OCI-LY1 (cell line): ENCODE results near the gene SIDT1.

Experiments
- H2AFZ ChIP-seq: fragments of 200-600 bp; sonication (generic), shearing (Covaris generic); 2 replicates; pipeline ENCODE4 v1.6.0; 2014; ENCODE audit warnings: antibody characterized with exemption, mild to moderate bottlenecking, low read length
- H3F3A ChIP-seq: fragments of 200-600 bp; sonication (generic), shearing (Covaris generic); 2 replicates; pipeline ENCODE4 v1.6.0; 2014; ENCODE audit warnings: mild to moderate bottlenecking, antibody characterized with exemption, low read length, moderate library complexity; ENCODE audit not compliant: insufficient read depth
- H3K27ac ChIP-seq: fragments of 200-600 bp; sonication (generic); 2 replicates; pipeline ENCODE4 v1.5.1; 2014; ENCODE audit warnings: low read length, mixed run types, mild to moderate bottlenecking, low read depth; ENCODE audit not compliant: poor library complexity, severe bottlenecking
- H3K27me3 ChIP-seq: fragments of 200-600 bp; sonication (generic); 2 replicates; pipeline ENCODE4 v1.6.0; 2014; ENCODE audit warnings: antibody characterized with exemption, mild to moderate bottlenecking, low read length, moderate library complexity; ENCODE audit not compliant: insufficient read depth
- H3K36me3 ChIP-seq: fragments of 200-600 bp; sonication (generic); 2 replicates; pipeline ENCODE4 v1.6.1; 2014; ENCODE audit warnings: mild to moderate bottlenecking, antibody characterized with exemption, low read length, moderate library complexity, mixed read lengths; ENCODE audit not compliant: insufficient read depth
- H3K4me1 ChIP-seq: fragments of 200-600 bp; sonication (generic); 2 replicates; pipeline ENCODE4 v1.5.1; 2014; ENCODE audit warnings: mild to moderate bottlenecking, low read length, moderate library complexity; ENCODE audit not compliant: insufficient read depth, severe bottlenecking
- H3K4me2 ChIP-seq: fragments of 200-600 bp; sonication (generic), shearing (Covaris generic); 2 replicates; pipeline ENCODE4 v1.6.1; 2014; ENCODE audit warnings: low read length
- H3K4me3 ChIP-seq: fragments of 200-600 bp; sonication (generic); 2 replicates; pipeline ENCODE4 v1.5.1; 2014; ENCODE audit warnings: low read length, low read depth, mild to moderate bottlenecking, mixed read lengths; ENCODE audit not compliant: poor library complexity, severe bottlenecking
- H3K79me2 ChIP-seq: fragments of 200-600 bp; shearing (Covaris generic); 2 replicates; pipeline ENCODE4 v1.6.1; 2016; ENCODE audit warnings: mixed run types, low read length, mixed read lengths; ENCODE audit not compliant: insufficient read depth
- H3K9ac ChIP-seq: fragments of 200-600 bp; sonication (generic), shearing (Covaris generic); 2 replicates; pipeline ENCODE4 v1.6.1; 2014; ENCODE audit warnings: mild to moderate bottlenecking, low read length, mixed read lengths
- H3K9me2 ChIP-seq: fragments of 200-600 bp; sonication (generic), shearing (Covaris generic); 2 replicates; pipeline ENCODE4 v1.6.1; 2014; ENCODE audit warnings: low read depth, mild to moderate bottlenecking, low read length, mixed read lengths
- H3K9me3 ChIP-seq: fragments of 200-600 bp; shearing (Covaris generic); 2 replicates; pipeline ENCODE4 v1.6.1; 2014; ENCODE audit warnings: low read length, mixed read lengths
- H4K20me1 ChIP-seq: fragments of 200-600 bp; sonication (generic), shearing (Covaris generic); 2 replicates; pipeline ENCODE4 v1.6.0; 2016; ENCODE audit warnings: mild to moderate bottlenecking, low read length; ENCODE audit not compliant: insufficient read depth
- CTCF ChIP-seq: fragments of 200-600 bp; sonication (generic), shearing (Covaris generic); IDR thresholded peaks from 2 replicates; pipeline ENCODE4 v1.5.1; 2017; ENCODE audit warnings: mild to moderate bottlenecking, antibody characterized with exemption, low read length, moderate library complexity, mixed read lengths
- EZH2 ChIP-seq: fragments of 200-600 bp; sonication (generic), shearing (Covaris generic); IDR thresholded peaks from 2 replicates; pipeline ENCODE4 v1.8.0; 2017; ENCODE audit warnings: borderline replicate concordance, mixed run types, mild to moderate bottlenecking, antibody characterized with exemption, low read length, moderate library complexity, mixed read lengths

The SIDT1 gene

GRCh38 chr3:113551820-113552219, 19.5 kb downstream of the SIDT1 start:
- no peak overlapping the region for H3K27ac ChIP-seq
- no peak overlapping the region for H3K4me2 ChIP-seq
- no peak overlapping the region for H3K9ac ChIP-seq
- no peak overlapping the region for H3K4me3 ChIP-seq
- no peaks in the 10 kb centered on the region for H3F3A ChIP-seq
- 0 out of 2 replicates have a peak, but pooled peaks cover 3% of the 10 kb centered on the region for H3K9me3 ChIP-seq
- H3K79me2 ChIP-seq: no peaks in the 10 kb centered on the region
- H3K4me1 ChIP-seq: no peaks in the 10 kb centered on the region
- H4K20me1 ChIP-seq: no peaks in the 10 kb centered on the region
- no peaks in the 10 kb centered on the region for H3K27me3 ChIP-seq
- H2AFZ ChIP-seq: no peak overlapping the region
- no peak for TF ChIP-seq CTCF
- no peak for TF ChIP-seq EZH2
- no peaks in the 10 kb centered on the region for H3K9me2 ChIP-seq
- no peaks in the 10 kb centered on the region for H3K36me3 ChIP-seq

- Histone ChIP-seq H3F3A (no peaks in the 10 kb centered on the region), H3K4me1 (no peaks in the 10 kb centered on the region), H2AFZ (no peak overlapping the region), H3K27ac (no peak overlapping the region), H3K79me2 (no peaks in the 10 kb centered on the region), H3K27me3 (no peaks in the 10 kb centered on the region), H4K20me1 (no peaks in the 10 kb centered on the region), H3K9me3 (0 out of 2 replicates have a peak, but pooled peaks cover 3% of the 10 kb centered on the region), H3K9ac (no peak overlapping the region), H3K4me3 (no peak overlapping the region), H3K36me3 (no peaks in the 10 kb centered on the region), H3K4me2 (no peak overlapping the region), H3K9me2 (no peaks in the 10 kb centered on the region)
- TF ChIP-seq EZH2 (no peak), CTCF (peak; percentile 53; the same call in 1 of the 2 replicates)
Measured at GRCh38 chr3:113552851-113553250, 20.5 kb downstream of the SIDT1 start.

DNA sequence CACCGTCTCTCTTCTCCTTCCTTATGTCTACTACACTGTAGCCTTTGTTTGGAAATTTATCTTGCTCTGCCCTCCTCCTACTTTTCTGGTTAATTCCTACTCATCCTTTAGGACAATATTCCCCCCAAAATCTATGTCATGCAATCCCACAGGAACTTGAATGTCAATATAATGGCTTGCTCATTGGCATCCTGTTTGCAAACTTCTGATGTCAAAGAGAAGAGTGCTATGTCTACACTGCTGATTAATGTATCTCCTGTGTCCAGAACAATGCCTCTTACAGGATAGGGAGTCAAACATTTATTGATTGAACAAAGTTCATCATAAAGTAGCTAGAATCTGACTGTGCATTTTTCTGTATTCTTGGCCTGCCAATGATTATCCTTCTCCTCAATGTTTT, 22.8 kb downstream of the SIDT1 start:
- Histone ChIP-seq H3K27ac (no peak overlapping the region), H3K36me3 (no peaks in the 10 kb centered on the region), H3K4me2 (no peak overlapping the region), H4K20me1 (no peaks in the 10 kb centered on the region), H3K79me2 (no peaks in the 10 kb centered on the region), H3K27me3 (no peaks in the 10 kb centered on the region), H2AFZ (no peak overlapping the region), H3K4me1 (no peaks in the 10 kb centered on the region), H3K9ac (no peak overlapping the region), H3F3A (no peaks in the 10 kb centered on the region), H3K9me3 (no peaks in the 10 kb centered on the region), H3K4me3 (no peak overlapping the region), H3K9me2 (no peaks in the 10 kb centered on the region)
- TF ChIP-seq CTCF (no peak), EZH2 (no peak)
